HCT116 (cell line): ENCODE measurements around the gene REXO5. TPM values are rescaled to one million over a fixed set of nuclear protein-coding genes. Genes with fewer than 3 reads are reported as not detected.

ENCODE experiments used
- ATAC-seq: fragments of 200-7000 bp; cut with Tn5 transposase; 2 replicates; pipeline ENCODE4 v1.9.1; 2020; ENCODE audit warnings: mild to moderate bottlenecking, moderate library complexity
- BruUV-seq: library from RNA; stranded (reverse); fragments of 400-500 nt; replicated peaks from 2 replicates; lab custom pipeline; 2021; lab: Mats Ljungman, UMichigan
- CTCF ChIA-PET: fragments of 300-600 bp; sonication (Branson Sonifier 250); formaldehyde crosslinking; loops from one replicate; lab custom pipeline; 2021; ENCODE audit warnings: antibody characterized with exemption; lab: Charles Lee
- POLR2A ChIA-PET: fragments of 300-600, 350-600 bp; sonication (Branson Sonifier 250); formaldehyde crosslinking; loops from one replicate; lab custom pipeline; 2021; ENCODE audit warnings: antibody characterized with exemption; lab: Charles Lee
- RAD21 ChIA-PET, 2 experiments: fragments of 300-600 bp; sonication (Branson Sonifier 250); formaldehyde crosslinking; loops; one replicate each; lab custom pipeline; 2023; ENCODE audit warnings: low total read pairs in 2 of 2; ENCODE audit not compliant: uncharacterized antibody in 2 of 2, unreplicated experiment in 2 of 2, low non-redundant PET in 1 of 2; lab: Charles Lee
- DNase-seq: peaks from one replicate; pipeline ENCODE4 v3.0.0-alpha.2; 2010; ENCODE audit warnings: low read depth, low spot score
- H2AFZ ChIP-seq: fragments of 200-600 bp; shearing (Covaris generic), sonication (generic); 2 replicates; pipeline ENCODE4 v1.6.1; 2017; ENCODE audit warnings: low read depth, mixed run types, mixed read lengths, antibody characterized with exemption, low read length; ENCODE audit not compliant: poor library complexity, severe bottlenecking
- H3K27ac ChIP-seq: 2 replicates; pipeline ENCODE4 v1.5.1; 2012; ENCODE audit warnings: low read depth, low read length
- H3K27me3 ChIP-seq: fragments of 200-600 bp; sonication (generic); 2 replicates; pipeline ENCODE4 v1.6.1; 2016; ENCODE audit warnings: mixed run types, low read length, mixed read lengths; ENCODE audit not compliant: insufficient read depth
- H3K36me3 ChIP-seq, 2 experiments: fragments of 200-500 bp in 1 of 2; fragments of 200-600 bp in 1 of 2; sonication (Bioruptor generic) in 1 of 2; sonication (generic) in 1 of 2; 2 replicates each; pipeline versions ENCODE4 v1.5.1 to v1.6.1; 2014 to 2016; ENCODE audit warnings: low read length in 2 of 2, inconsistent platforms in 1 of 2, mixed read lengths in 1 of 2, mixed run types in 1 of 2; ENCODE audit not compliant: insufficient read depth in 2 of 2, control insufficient read depth in 1 of 2
- H3K4me1 ChIP-seq, 2 experiments: fragments of 200-600 bp in 1 of 2; sonication (generic) in 1 of 2; 2 replicates each; pipeline versions ENCODE4 v1.5.1 to v1.6.1; 2012 to 2017; ENCODE audit warnings: low read length in 2 of 2, inconsistent platforms in 1 of 2, mild to moderate bottlenecking in 1 of 2, mixed read lengths in 1 of 2, mixed run types in 1 of 2, moderate library complexity in 1 of 2; ENCODE audit not compliant: insufficient read depth in 2 of 2, control insufficient read depth in 1 of 2
- H3K4me2 ChIP-seq: fragments of 200-600 bp; sonication (generic); 2 replicates; pipeline ENCODE4 v1.6.1; 2017; ENCODE audit warnings: mixed run types, low read length, mixed read lengths
- H3K4me3 ChIP-seq, 2 experiments: fragments of 200-600 bp in 1 of 2; sonication (generic) in 1 of 2; replicated peaks in 1 of 2; 2 replicates each; pipeline ENCODE4 v1.5.1; 2011 to 2016; ENCODE audit warnings: low read length in 2 of 2, control low read depth in 1 of 2, low read depth in 1 of 2, mild to moderate bottlenecking in 1 of 2, mixed read lengths in 1 of 2, mixed run types in 1 of 2
- H3K79me2 ChIP-seq: fragments of 200-600 bp; sonication (generic); 2 replicates; pipeline ENCODE4 v1.6.1; 2017; ENCODE audit warnings: mild to moderate bottlenecking, mixed run types, low read length, moderate library complexity, mixed read lengths; ENCODE audit not compliant: insufficient read depth
- H3K9ac ChIP-seq: fragments of 200-600 bp; sonication (generic); 2 replicates; pipeline ENCODE4 v1.6.1; 2016; ENCODE audit warnings: low read length, mixed read lengths
- H3K9me2 ChIP-seq: fragments of 200-600 bp; sonication (generic), shearing (Covaris generic); 2 replicates; pipeline ENCODE4 v1.6.1; 2017; ENCODE audit warnings: mixed run types, mild to moderate bottlenecking, moderate library complexity; ENCODE audit not compliant: insufficient read depth
- H3K9me3 ChIP-seq, 2 experiments: fragments of 200-500 bp in 1 of 2; fragments of 200-600 bp in 1 of 2; sonication (Bioruptor generic) in 1 of 2; sonication (generic) in 1 of 2; 2 replicates each; pipeline ENCODE4 v1.6.1; 2014 to 2017; ENCODE audit warnings: low read length in 2 of 2, mixed read lengths in 2 of 2, inconsistent platforms in 1 of 2, low read depth in 1 of 2, mild to moderate bottlenecking in 1 of 2, mixed run types in 1 of 2, moderate library complexity in 1 of 2; ENCODE audit not compliant: control insufficient read depth in 1 of 2, insufficient read depth in 1 of 2
- H4K20me1 ChIP-seq: fragments of 200-600 bp; sonication (generic), shearing (Covaris generic); 2 replicates; pipeline ENCODE4 v1.6.1; 2017; ENCODE audit warnings: mixed run types, mild to moderate bottlenecking, moderate library complexity; ENCODE audit not compliant: insufficient read depth
- POLR2AphosphoS5 ChIP-seq: IDR thresholded peaks from 2 replicates; pipeline ENCODE4 v1.6.1; 2011; ENCODE audit warnings: mild to moderate bottlenecking, low read depth, low read length, moderate library complexity
- REST ChIP-seq: IDR thresholded peaks from 2 replicates; pipeline ENCODE4 v1.6.1; 2012; ENCODE audit warnings: low read depth
- ZNF274 ChIP-seq: fragments of 200-500 bp; sonication (Bioruptor generic); IDR thresholded peaks from 2 replicates; pipeline ENCODE4 v1.6.1; 2014; ENCODE audit warnings: mild to moderate bottlenecking, low read depth, low read length, inconsistent platforms
- intact Hi-C: fragments of 100-400 bp; cut with micrococcal nuclease; formaldehyde crosslinking; loops from 2 replicates; pipeline ENCODE4 v1.10.0; 2022
- total RNA-seq: library from RNA; stranded (reverse); gene quantifications from one replicate; pipeline ENCODE4 v1.2.1, GENCODE V29; 2021; ENCODE audit not compliant: unreplicated experiment
- TF ChIP-seq, protein P1 (sequence below), 3 experiments: fragments of 200-600 bp in 1 of 3; sonication (generic) in 1 of 3; IDR thresholded peaks in 2 of 3; conservative IDR thresholded peaks in 1 of 3; 2 replicates each; pipeline ENCODE4 v1.5.1; 2012 to 2017; ENCODE audit warnings: low read depth in 2 of 3, low read length in 2 of 3, antibody characterized with exemption in 1 of 3, borderline replicate concordance in 1 of 3, control low read depth in 1 of 3, mild to moderate bottlenecking in 1 of 3, mixed read lengths in 1 of 3, mixed run types in 1 of 3, moderate library complexity in 1 of 3; ENCODE audit not compliant: insufficient read depth in 1 of 3

Gene REXO5
- total RNA-seq, 1 experiment from 2014 or later: 10.5 TPM

GRCh38 chr16:20866801-20867200, 60.5 kb downstream of the REXO5 start:
- H4K20me1 ChIP-seq: no peaks in the 10 kb centered on the region
- H2AFZ ChIP-seq: no peak overlapping the region
- peaks cover 89% of the 10 kb centered on the region for H3K79me2 ChIP-seq
- peak overlapping the region; percentile 66 for H3K9ac ChIP-seq
- BruUV-seq: TSS peak; percentile 93
- ATAC-seq: no peak
- H3K4me3 ChIP-seq: peak overlapping the region in 1 of 2 experiments; percentile 41; a peak in 3 of 4 replicates
- no peak for DNase-seq
- no peaks in the 10 kb centered on the region for H3K9me3 ChIP-seq
- intact Hi-C loops: loop anchor here (5.0 kb wide), 1 partner anchor 36 kb away; the partner anchor contains the start of genes DCUN1D3 and LYRM1
- H3K9me2 ChIP-seq: no peaks in the 10 kb centered on the region
- peak overlapping the region; percentile 96 for H3K27ac ChIP-seq
- ChIA-PET CTCF (interaction anchor here (1.0 to 1.8 kb wide), 4 partner anchors 8 to 434 kb away, joined by 3 to 6 read pairs (median 4); no protein-coding TSS in a partner anchor), POLR2A (interaction anchor here (0.6 to 1.3 kb wide), 4 partner anchors 8 to 17 kb away, joined by 3 to 6 read pairs (median 4); no protein-coding TSS in a partner anchor), RAD21 (no interaction called here)
- H3K36me3 ChIP-seq: no peaks in the 10 kb centered on the region; a peak in 1 of 4 replicates
- peaks cover 57 to 61% of the 10 kb centered on the region in 2 experiments for H3K4me1 ChIP-seq
- H3K27me3 ChIP-seq: no peaks in the 10 kb centered on the region
- TF ChIP-seq, protein P1, sequence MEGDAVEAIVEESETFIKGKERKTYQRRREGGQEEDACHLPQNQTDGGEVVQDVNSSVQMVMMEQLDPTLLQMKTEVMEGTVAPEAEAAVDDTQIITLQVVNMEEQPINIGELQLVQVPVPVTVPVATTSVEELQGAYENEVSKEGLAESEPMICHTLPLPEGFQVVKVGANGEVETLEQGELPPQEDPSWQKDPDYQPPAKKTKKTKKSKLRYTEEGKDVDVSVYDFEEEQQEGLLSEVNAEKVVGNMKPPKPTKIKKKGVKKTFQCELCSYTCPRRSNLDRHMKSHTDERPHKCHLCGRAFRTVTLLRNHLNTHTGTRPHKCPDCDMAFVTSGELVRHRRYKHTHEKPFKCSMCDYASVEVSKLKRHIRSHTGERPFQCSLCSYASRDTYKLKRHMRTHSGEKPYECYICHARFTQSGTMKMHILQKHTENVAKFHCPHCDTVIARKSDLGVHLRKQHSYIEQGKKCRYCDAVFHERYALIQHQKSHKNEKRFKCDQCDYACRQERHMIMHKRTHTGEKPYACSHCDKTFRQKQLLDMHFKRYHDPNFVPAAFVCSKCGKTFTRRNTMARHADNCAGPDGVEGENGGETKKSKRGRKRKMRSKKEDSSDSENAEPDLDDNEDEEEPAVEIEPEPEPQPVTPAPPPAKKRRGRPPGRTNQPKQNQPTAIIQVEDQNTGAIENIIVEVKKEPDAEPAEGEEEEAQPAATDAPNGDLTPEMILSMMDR (IDR thresholded peaks at IDR 0.05 in 2 of 3, conservative IDR thresholded peaks at IDR 0.05 in 1 of 3; ENCODE audit: borderline replicate concordance in 1 of 3, insufficient read depth in 1 of 3, low read depth in 2 of 3, low read length in 2 of 3): no peak
- TF ChIP-seq ZNF274: no peak
- no peak for TF ChIP-seq REST
- TF ChIP-seq POLR2AphosphoS5: no peak
- peak overlapping the region; percentile 72 for H3K4me2 ChIP-seq
